Renal cortex interstitium (tissue), 11 donors: ENCODE results near the gene ANXA3. TPM values are rescaled to one million over a fixed set of nuclear protein-coding genes. Genes with fewer than 3 reads are reported as not detected.

Experiments
- DNase-seq, 11 donors: peaks; one replicate each; pipeline ENCODE4 v3.0.0-alpha.2; 2013; ENCODE audit warnings: low read depth in 9 of 11, low spot score in 4 of 11; ENCODE audit errors: extremely low read depth in 1 of 11
- polyA plus RNA-seq, 3 donors: library from polyadenylated mRNA; unstranded; fragments of 120-200 nt; gene quantifications; one replicate each; pipeline ENCODE4 v1.2.1, GENCODE V29; 2013; ENCODE audit not compliant: insufficient read length in 3 of 3

Gene ANXA3
- polyA plus RNA-seq, 3 donors = 44.5 to 54.0 (median 52.1) TPM

GRCh38 chr4:78651250-78651860 lies 99.8 kb downstream of the ANXA3 start:
- no peak for DNase-seq

- no peak for DNase-seq
Measured at GRCh38 chr4:78652282-78652876, 100.8 kb downstream of the ANXA3 start.

- DNase-seq = no peak
Measured at GRCh38 chr4:78653655-78654054, 102.1 kb downstream of the ANXA3 start.

GRCh38 chr4:78654807-78655206 lies 103.2 kb downstream of the ANXA3 start:
- DNase-seq = no peak

GRCh38 chr4:78656968-78657445 lies 105.4 kb downstream of the ANXA3 start:
- DNase-seq = no peak

- DNase-seq = no peak
Measured at GRCh38 chr4:78659264-78659663, 107.7 kb downstream of the ANXA3 start.

- DNase-seq = no peak
Measured at GRCh38 chr4:78659665-78660064, 108.1 kb downstream of the ANXA3 start.

Other genes starting within 250 kb of the ANXA3 start
- gene BMP2K, start 224.6 kb downstream of the ANXA3 start, polyA plus RNA-seq = 10 to 100 TPM; 25.2 to 30.2 (median 26.6) TPM